Amniotic epithelial cell (primary cell): Measurements from ENCODE around the gene TJP3.
"Not testable (repeated sequence)": the region's sequence is repeated elsewhere in the genome, so short reads cannot be mapped to it uniquely, and the experiment has no call there.

Experiments used
- DNase-seq: peaks from one replicate; pipeline ENCODE4 v3.0.0-alpha.2; 2010; ENCODE audit warnings: low read depth

The TJP3 gene

GRCh38 chr19:3708207-3708931 lies at the start of gene TJP3:
TJP3 (plus strand) TSS chr19:3708384; CDS start chr19:3728433, 20,049 bp downstream.
- DNase-seq, result peak; percentile 47

GRCh38 chr19:3658870-3659745 lies 49.1 kb upstream of the TJP3 start:
- DNase-seq, result no peak

- DNase-seq, result no peak
Measured at GRCh38 chr19:3659746-3660112, 48.5 kb upstream of the TJP3 start.

- DNase-seq, result no peak
Measured at GRCh38 chr19:3660493-3661219, 47.5 kb upstream of the TJP3 start.

- no peak for DNase-seq
Measured at GRCh38 chr19:3661284-3662238, 46.6 kb upstream of the TJP3 start.

- no peak for DNase-seq
Measured at GRCh38 chr19:3663838-3664237, 44.3 kb upstream of the TJP3 start.

- no peak for DNase-seq
Measured at GRCh38 chr19:3664879-3665642, 43.1 kb upstream of the TJP3 start.

- DNase-seq, result no peak
Measured at GRCh38 chr19:3665681-3666544, 42.3 kb upstream of the TJP3 start.

GRCh38 chr19:3666545-3666856 lies 41.7 kb upstream of the TJP3 start:
- not testable (repeated sequence) for DNase-seq

GRCh38 chr19:3667037-3667638 lies 41.0 kb upstream of the TJP3 start:
- DNase-seq, result no peak

GRCh38 chr19:3667766-3668165 lies 40.4 kb upstream of the TJP3 start:
- DNase-seq, result no peak

GRCh38 chr19:3668331-3669081 lies 39.7 kb upstream of the TJP3 start:
- DNase-seq, result peak; percentile 60

- no peak for DNase-seq
Measured at GRCh38 chr19:3669082-3669946, 38.9 kb upstream of the TJP3 start.

- peak; percentile 96 for DNase-seq
Measured at GRCh38 chr19:3669947-3670795, 38.0 kb upstream of the TJP3 start.

GRCh38 chr19:3670796-3671679 lies 37.1 kb upstream of the TJP3 start:
- DNase-seq, result peak; percentile 86
